ENCODE data around the gene MYO1E. TPM values are rescaled to one million over a fixed set of nuclear protein-coding genes. Genes with fewer than 3 reads are reported as not detected.

Gene MYO1E
- total RNA-seq, 1 donor = 93.5 TPM

DNA sequence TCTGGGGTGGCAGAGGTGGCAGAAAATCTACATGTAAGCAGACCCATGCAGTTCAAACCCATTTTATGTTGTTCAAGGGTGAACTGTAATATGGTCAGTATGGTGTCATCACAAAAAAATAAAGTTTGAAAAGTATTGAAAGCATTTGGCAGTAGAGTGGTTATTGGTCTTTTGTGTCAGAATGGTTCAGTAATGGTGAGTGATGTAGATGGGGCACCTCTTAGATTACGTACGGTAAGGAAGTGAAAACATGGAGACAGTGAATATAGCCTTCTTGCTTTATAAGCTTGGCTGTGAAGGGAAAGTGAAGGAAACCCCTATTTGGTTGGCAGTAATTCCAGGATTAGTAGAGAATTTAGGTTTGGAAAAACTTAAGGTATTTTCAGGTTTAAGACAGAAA is 284.9 kb downstream of the MYO1E start:
- DNase-seq (ENCODE audit: low read depth) = no peak
- TF ChIP-seq, protein P1, sequence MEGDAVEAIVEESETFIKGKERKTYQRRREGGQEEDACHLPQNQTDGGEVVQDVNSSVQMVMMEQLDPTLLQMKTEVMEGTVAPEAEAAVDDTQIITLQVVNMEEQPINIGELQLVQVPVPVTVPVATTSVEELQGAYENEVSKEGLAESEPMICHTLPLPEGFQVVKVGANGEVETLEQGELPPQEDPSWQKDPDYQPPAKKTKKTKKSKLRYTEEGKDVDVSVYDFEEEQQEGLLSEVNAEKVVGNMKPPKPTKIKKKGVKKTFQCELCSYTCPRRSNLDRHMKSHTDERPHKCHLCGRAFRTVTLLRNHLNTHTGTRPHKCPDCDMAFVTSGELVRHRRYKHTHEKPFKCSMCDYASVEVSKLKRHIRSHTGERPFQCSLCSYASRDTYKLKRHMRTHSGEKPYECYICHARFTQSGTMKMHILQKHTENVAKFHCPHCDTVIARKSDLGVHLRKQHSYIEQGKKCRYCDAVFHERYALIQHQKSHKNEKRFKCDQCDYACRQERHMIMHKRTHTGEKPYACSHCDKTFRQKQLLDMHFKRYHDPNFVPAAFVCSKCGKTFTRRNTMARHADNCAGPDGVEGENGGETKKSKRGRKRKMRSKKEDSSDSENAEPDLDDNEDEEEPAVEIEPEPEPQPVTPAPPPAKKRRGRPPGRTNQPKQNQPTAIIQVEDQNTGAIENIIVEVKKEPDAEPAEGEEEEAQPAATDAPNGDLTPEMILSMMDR (IDR thresholded peaks at IDR 0.05; ENCODE audit: insufficient read depth, low read length) = no peak
- no peak overlapping the region for H3K4me3 ChIP-seq (ENCODE audit: low read depth, low read length)

Small RNA genes within 50 kb of the gene (small RNA-seq; reads per million reads assigned to genes)
- gene MIR2116 (3.6 reads per million, percentile 84 among the genes with 10 or more reads in this experiment), gene RF00019 (not detected), gene RNU4-80P (not detected), gene RNU6-212P (not detected)

Other genes with a start within 250 kb of the MYO1E start
- not detected in 2 replicates for gene LDHAL6B, start 166.0 kb downstream of the MYO1E start, total RNA-seq (ENCODE audit: low replicate concordance)
- gene FAM81A, start 65.3 kb upstream of the MYO1E start, total RNA-seq (ENCODE audit: low replicate concordance) = 0.81 and 2.6 TPM in 2 replicates
- 0.27 and 0.65 TPM in 2 replicates for gene GCNT3, start 238.9 kb upstream of the MYO1E start, total RNA-seq (ENCODE audit: low replicate concordance)

All from fibroblast of the aortic adventitia (primary cell).